GM18526 (cell line): ENCODE measurements around the gene SHANK1.

ENCODE experiments used
- POLR2A ChIP-seq: IDR thresholded peaks from 3 replicates; pipeline ENCODE4 v1.6.1; 2011; ENCODE audit not compliant: insufficient read length; ENCODE audit errors: extremely low read depth

The SHANK1 gene

DNA sequence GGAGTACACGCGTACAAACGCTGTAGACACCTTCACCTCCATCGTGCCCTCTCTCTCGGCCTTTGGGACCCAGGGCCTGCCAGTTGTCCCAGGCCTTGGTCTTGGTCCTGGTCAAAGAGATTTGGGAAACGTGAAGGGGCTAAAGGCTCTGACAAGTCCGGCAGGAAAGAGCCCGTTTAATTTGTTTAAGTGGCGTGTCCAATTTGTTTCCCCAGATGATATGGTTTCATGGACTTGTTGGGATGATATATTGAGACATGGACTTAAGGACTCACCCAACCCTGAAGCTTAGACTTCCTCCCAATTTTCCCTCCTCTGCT is 6.3 kb upstream of the SHANK1 start:
- no peak for TF ChIP-seq POLR2A

- no peak for TF ChIP-seq POLR2A
Observed at GRCh38 chr19:50725218-50725910, 5.8 kb upstream of the SHANK1 start.

DNA sequence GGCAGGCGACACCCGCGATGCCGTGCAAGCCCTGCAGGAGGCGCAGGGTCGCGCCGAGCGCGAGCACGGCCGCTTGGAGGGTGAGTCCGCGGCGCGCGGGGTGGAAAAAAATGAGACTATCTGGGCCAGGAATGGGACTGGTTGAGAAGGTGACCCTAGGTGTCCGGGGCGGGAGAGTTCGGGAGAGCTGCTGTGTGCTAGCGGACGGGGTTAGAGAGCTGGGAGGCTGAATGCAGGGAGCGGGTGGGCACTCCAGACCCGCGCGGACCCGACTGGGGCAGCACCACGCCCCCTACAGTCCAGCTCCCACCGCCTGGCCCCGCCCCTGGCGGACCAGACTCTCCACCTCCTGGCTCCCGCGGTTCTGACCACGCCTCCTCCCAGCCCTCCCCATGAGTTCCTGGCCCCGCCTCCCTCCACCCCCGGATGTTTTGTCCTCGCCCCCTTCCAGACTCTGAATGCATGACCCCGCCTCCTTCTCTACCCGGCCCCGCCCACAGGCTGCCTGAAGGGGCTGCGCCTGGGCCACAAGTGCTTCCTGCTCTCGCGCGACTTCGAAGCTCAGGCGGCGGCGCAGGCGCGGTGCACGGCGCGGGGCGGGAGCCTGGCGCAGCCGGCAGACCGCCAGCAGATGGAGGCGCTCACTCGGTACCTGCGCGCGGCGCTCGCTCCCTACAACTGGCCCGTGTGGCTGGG is 5.1 kb upstream of the SHANK1 start:
- peak; percentile 74 for TF ChIP-seq POLR2A

DNA sequence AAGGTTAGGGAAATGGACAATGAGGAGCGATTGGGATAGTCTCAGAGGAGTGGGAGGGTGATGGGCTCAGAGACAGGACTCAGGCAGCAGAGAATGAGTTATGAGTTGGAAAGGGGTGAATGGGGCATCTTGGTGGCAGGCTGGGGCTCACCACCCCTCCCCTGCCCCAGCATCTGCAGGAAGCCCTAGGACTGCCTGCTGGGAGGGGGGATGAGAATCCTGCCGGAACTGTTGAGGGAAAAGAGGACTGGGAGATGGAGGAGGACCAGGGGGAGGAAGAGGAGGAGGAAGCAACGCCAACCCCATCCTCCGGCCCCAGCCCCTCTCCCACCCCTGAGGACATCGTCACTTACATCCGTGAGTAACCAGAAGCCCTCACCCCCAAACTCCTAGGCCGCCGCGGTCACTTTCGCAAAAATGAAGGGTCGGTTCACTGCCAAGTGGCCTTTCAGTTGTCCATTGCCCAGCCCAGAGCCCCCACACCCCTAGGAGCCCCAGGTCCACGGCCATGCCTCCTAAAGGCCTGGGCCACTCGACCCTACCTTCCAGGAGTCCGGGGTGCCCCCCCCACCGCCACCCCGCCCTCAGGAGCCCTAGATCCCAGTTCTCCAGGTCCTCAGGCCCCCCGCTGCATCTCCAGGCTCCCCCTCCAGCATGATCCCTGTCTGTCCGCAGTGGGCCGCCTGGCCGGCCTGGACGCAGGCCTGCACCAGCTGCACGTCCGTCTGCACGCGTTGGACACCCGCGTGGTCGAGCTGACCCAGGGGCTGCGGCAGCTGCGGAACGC is 4.3 kb upstream of the SHANK1 start:
- no peak for TF ChIP-seq POLR2A

GRCh38 chr19:50723069-50723468 is 3.5 kb upstream of the SHANK1 start, which contains the start of gene CLEC11A:
Gene CLEC11A, plus strand, starts transcription at chr19:50723364. Its CDS starts 162 bp downstream, at chr19:50723526.
- TF ChIP-seq POLR2A, result no peak

DNA sequence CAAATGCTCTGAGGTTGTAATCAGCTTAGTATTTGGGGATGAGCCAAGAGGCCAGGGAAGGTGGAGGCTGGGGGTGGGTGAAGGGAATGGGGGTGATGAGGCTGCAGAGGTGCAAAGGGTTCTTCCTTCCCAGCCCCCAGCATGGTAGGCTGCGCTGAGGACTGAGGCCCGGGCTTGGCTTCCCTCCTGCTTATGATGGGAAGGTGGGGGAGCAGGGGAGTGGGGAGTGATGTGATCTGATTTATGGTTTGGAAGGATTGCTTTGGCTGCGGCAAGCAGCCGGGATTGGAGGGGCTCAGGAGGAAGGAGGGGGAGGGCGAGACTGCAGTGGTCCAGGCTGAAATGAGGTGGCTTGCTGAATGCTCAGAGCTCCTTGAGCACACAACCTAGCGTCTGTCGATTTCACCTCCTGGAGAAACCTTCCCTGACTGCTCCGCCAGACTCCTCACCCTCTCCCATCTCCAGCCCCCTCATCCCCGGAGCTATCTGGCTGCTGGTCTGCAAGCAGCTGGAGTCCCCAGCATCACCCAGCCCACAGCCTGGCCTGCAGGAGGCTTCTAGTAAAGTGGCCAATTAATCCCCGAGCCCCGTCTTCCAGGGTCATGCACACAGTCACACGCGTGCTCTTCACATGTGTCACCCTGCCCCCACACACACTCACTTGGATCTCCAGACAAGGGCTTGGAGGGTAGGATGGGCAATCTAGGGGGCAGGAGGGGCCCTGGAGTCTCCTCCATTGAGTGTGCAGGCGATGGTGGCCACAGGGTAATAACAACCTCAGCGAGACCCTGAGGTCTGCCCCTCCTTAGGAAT is 2.8 kb upstream of the SHANK1 start:
- no peak for TF ChIP-seq POLR2A

DNA sequence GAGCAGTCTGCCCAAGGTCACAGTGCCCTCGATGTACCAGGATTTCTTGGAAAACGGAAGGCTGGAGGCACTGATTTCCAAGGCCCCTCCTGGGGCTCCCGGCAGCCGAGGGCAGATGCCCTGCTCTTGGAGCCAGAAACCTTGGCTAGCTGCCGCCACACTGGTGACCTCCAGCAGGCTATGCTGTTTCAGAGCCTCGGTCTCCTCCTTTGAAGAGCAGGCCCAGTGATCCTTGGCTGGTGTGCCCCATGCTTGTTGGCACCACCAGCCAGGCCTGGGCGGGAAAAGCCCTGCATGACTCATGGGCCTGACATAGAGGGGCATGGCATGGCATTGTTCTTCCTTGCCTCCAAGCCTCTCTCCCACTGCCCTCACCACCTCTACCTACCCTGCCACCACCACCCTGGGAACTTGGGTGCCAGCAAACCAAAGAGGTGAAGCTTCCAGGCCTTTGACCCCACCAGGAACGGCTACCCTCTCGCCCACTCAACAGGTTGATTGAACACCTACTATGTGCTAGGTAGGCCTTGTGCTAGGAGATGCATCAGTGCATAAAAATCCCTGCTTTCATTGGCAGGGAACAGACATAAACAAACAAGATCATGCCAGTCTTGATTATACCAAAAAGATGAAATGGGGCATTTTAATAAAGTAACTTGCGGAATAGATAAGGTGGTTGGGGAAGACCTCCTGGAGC is 2.0 kb upstream of the SHANK1 start:
- TF ChIP-seq POLR2A, result no peak

- no peak for TF ChIP-seq POLR2A
Observed at GRCh38 chr19:50720921-50721381, 1.3 kb upstream of the SHANK1 start.

GRCh38 chr19:50720181-50720920 is 749 bp upstream of the SHANK1 start:
- TF ChIP-seq POLR2A, result no peak

DNA sequence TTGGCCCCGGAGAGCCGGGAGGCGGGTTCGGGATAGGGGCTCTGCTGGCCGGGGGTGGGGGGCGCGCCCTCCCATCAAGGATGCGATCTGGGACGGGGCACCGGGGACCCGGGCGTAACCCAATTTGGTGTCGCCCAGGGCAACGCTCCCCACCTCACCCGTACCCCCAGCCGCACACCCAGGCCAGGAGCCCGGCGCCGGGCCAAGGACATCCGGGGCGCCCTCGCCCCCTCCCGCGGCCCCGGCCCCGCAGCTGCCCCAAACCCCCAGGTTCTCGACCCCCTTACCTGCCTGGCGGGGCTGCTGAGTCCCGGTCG is 525 bp downstream of the SHANK1 start:
- TF ChIP-seq POLR2A, result no peak

- TF ChIP-seq POLR2A, result no peak
Observed at GRCh38 chr19:50718255-50719118, 1.1 kb downstream of the SHANK1 start.

DNA sequence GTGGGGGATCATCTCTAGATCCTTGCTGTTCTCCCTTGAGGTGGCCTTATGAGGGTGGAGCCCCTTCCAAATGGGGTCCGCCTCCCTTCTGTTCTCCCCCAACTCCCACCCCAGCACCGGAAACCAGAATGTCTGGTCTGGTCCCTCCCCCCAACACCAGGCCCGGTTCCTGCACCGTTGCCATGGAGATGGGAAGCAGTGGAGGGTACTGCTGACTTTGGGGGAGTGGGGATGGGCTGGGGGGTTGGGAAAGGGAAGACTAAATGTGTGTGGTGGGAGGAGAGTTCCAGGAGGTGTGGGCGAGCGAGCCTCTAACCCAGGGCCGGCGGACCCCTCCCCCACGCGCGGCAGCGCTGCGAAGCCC is 1.7 kb downstream of the SHANK1 start:
- no peak for TF ChIP-seq POLR2A

- no peak for TF ChIP-seq POLR2A
Observed at GRCh38 chr19:50717026-50717723, 2.4 kb downstream of the SHANK1 start.
